ENCODE data around the gene ZNF597. TPM values are rescaled to one million over a fixed set of nuclear protein-coding genes. Genes with fewer than 3 reads are reported as not detected.

The ZNF597 gene, protein sequence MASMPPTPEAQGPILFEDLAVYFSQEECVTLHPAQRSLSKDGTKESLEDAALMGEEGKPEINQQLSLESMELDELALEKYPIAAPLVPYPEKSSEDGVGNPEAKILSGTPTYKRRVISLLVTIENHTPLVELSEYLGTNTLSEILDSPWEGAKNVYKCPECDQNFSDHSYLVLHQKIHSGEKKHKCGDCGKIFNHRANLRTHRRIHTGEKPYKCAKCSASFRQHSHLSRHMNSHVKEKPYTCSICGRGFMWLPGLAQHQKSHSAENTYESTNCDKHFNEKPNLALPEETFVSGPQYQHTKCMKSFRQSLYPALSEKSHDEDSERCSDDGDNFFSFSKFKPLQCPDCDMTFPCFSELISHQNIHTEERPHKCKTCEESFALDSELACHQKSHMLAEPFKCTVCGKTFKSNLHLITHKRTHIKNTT
- polyA plus RNA-seq (2013, experiment 1 of 2), result 1.9 TPM
- 2.2 TPM for polyA plus RNA-seq (2013, experiment 2 of 2)

DNA sequence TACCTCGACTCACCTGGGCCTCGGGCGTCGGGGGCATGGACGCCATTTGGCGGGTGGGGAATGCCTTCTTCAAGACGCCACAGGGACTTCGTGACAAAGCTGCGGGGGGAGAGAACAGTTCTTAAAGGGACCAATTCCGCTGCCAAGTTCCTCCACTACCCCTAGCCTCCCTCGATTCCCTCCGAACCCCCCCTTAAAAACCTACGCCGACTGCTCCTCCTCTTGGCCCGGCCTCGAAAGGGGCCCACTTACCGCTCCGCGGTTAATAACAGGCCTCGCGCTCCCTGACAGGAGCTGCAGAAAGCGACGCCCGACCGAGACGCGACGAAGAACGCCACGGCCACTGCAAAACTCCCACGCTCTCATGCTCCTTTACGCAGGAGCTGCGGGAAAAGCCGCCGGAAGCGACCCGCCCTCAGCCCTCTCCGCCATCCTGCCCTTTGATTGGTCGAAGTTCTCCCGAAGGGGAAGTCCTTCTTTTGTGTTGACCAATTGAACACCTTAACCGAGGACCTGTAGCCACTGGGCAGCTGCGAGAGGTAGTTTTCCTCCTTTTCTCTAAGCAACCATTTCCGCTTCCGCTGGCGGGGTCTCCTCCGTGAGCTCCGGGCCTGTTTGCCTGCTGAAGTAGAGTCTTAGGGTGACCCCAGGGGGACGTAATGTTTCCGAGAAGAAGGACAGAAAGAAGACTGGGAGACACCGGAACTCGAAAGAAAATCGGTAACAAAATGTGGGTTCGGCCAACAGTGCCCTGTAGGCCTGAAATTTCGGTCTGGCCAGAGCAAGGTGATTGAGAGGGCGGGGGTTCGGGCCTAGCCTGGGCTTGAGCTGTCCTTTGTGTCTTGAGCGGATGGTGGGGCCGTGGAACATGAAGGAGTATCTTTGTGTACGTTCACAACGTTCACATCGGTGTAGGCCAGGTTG, at the start of gene ZNF597, which contains the start of gene NAA60:
Gene ZNF597, minus strand, starts transcription at position 397 of the 924 bp plus-strand sequence. Its CDS starts 351 bp downstream, at position 46.
Gene NAA60, plus strand, starts transcription at position 573 of the 924 bp plus-strand sequence. CDS start 32,548 bp downstream, outside the sequence.
- Histone ChIP-seq H3K9me3 (ENCODE audit: control insufficient read depth, low read length) (peaks cover 9% of the 10 kb centered on the region), H3K4me1 (ENCODE audit: control insufficient read depth, insufficient read depth, low read length, poor library complexity, severe bottlenecking) (peaks cover 3% of the 10 kb centered on the region), H3K27ac (ENCODE audit: low read depth, low read length, severe bottlenecking) (peak within 1 kb of the TSS; percentile 85), H3K36me3 (ENCODE audit: control insufficient read depth, insufficient read depth, low read length) (peaks cover 20% of the 10 kb centered on the region), H3K4me3 (ENCODE audit: extremely low read depth, insufficient read depth, low read length, poor library complexity, severe bottlenecking) (peak within 1 kb of the TSS; percentile 64)
- WGBS, 2 experiments (ENCODE audit: insufficient coverage in 2 of 2), result 48 to 49% methylated on average over 46 to 58 of the region's 61 CpGs

- Histone ChIP-seq H3K9me3 (ENCODE audit: control insufficient read depth, low read length) (no peaks in the 10 kb centered on the region), H3K4me3 (ENCODE audit: extremely low read depth, insufficient read depth, low read length, poor library complexity, severe bottlenecking) (no peak overlapping the region), H3K36me3 (ENCODE audit: control insufficient read depth, insufficient read depth, low read length) (peaks cover 6% of the 10 kb centered on the region), H3K4me1 (ENCODE audit: control insufficient read depth, insufficient read depth, low read length, poor library complexity, severe bottlenecking) (no peaks in the 10 kb centered on the region), H3K27ac (ENCODE audit: low read depth, low read length, severe bottlenecking) (no peak overlapping the region)
- WGBS, 2 experiments (ENCODE audit: insufficient coverage in 2 of 2), result 83 to 95% methylated on average over 7 to 8 of the region's 10 CpGs
Observed at GRCh38 chr16:3492356-3492755, 49.1 kb upstream of the ZNF597 start.

DNA sequence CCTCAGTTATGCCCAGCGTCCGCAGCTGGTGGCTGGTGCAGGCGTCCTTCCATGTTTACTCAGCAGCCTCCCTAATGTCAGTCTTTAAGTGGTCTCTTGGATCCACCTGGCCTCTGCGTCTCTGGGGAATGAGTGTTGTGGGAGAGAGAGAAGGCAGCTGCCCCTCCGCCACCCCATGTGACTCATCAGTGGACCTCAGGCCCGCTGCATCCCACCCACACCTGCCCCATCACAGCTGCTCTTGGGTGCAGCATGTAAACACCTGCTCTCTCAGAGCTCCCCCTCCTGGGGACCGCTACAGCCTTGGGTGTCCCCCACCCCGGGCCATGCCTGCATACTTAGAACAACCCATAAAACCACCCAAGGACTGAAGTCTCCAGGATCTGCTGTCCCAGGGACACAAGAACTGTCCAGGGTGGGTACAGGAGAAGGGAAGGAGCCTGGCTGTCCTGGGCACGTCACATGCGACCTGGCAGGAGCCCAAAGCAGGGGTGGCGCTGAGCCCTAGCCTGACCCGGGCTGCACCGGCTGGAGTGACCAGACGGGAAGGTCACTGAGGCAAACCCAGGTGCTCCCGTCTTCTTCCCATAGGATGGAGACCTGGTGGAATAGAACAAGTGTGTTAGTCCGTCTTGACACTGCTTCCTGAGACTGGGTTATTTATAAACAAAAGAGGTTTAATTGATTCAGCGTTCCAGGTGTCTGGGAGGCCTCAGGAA, 47.8 kb upstream of the ZNF597 start:
- 93 to 94% methylated on average over 11 to 12 of the region's 17 CpGs for WGBS, 2 experiments (ENCODE audit: insufficient coverage in 2 of 2)
- Histone ChIP-seq H3K4me3 (ENCODE audit: extremely low read depth, insufficient read depth, low read length, poor library complexity, severe bottlenecking) (no peak overlapping the region), H3K4me1 (ENCODE audit: control insufficient read depth, insufficient read depth, low read length, poor library complexity, severe bottlenecking) (no peaks in the 10 kb centered on the region), H3K36me3 (ENCODE audit: control insufficient read depth, insufficient read depth, low read length) (peaks cover 15% of the 10 kb centered on the region), H3K9me3 (ENCODE audit: control insufficient read depth, low read length) (no peaks in the 10 kb centered on the region), H3K27ac (ENCODE audit: low read depth, low read length, severe bottlenecking) (no peak overlapping the region)

DNA sequence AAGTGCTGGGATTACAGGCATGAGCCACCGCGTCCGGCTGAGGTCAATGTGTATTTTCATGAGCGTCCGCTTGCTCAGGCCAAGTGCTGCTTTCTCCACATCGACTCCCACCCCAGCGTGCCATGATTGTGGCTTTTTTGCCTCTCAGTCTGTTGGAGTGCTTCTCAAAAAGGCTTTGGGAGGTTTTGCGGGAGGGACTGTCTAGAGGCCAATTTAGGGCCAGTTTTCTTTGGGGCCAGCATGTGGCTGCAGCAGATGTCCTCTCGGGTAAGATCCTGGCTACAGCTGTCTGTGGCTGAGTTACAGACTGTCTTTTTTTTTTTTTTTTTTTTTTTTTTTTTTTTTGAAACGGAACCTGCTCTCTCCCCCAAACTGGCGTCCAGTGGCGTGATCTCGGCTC, 45.5 kb upstream of the ZNF597 start:
- H3K9me3 ChIP-seq (ENCODE audit: control insufficient read depth, low read length), result no peaks in the 10 kb centered on the region
- H3K36me3 ChIP-seq (ENCODE audit: control insufficient read depth, insufficient read depth, low read length), result peaks cover 37% of the 10 kb centered on the region
- H3K4me3 ChIP-seq (ENCODE audit: extremely low read depth, insufficient read depth, low read length, poor library complexity, severe bottlenecking), result no peak overlapping the region
- H3K4me1 ChIP-seq (ENCODE audit: control insufficient read depth, insufficient read depth, low read length, poor library complexity, severe bottlenecking), result no peaks in the 10 kb centered on the region
- H3K27ac ChIP-seq (ENCODE audit: low read depth, low read length, severe bottlenecking), result no peak overlapping the region
- WGBS, 2 experiments (ENCODE audit: insufficient coverage in 2 of 2), result 76 to 89% methylated on average over 4 to 6 of the region's 13 CpGs

DNA sequence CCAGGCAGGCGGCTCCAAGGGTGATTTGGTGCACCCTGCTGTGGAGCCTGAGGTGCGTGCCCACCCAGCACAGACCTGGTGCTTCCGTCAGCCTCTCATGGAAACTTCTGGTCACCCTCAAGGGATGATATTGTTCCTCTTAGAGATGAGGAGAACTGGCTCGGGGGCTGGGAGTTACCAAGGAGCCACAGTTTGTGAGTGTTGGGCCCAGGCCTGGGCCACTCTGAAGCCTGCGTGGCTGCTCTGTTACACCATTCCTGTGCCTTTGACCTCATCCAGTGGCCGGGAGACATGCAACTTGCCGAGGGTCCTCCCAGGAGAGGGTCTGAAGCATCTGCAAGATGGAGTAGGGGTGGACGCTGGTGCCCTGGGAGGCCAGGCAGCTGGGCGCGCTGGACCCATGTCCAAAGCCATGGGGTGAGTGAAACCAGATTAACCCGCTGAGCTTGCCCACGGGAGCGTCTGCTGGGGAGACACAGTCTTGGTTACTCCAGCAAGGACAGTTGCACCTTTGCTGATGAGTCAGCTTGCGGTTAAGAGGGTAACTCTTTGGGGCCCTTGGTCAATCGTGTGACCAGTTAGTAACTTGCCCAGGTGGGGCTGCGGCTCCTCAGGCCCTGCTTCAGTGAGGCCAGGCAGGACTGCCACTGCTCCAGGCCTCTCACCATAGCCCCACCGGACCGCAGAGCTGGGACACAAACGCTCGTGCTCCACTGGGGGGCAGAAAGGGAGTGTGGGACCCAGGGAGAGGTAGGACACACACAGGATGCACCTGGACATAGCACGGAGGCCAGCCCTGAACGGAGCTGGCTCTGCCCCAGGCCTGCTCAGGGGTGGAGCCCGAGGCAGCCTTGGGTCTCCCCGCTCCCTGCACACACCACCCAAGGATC, 44.5 kb upstream of the ZNF597 start:
- Histone ChIP-seq H3K27ac (ENCODE audit: low read depth, low read length, severe bottlenecking) (no peak overlapping the region), H3K9me3 (ENCODE audit: control insufficient read depth, low read length) (no peaks in the 10 kb centered on the region), H3K4me3 (ENCODE audit: extremely low read depth, insufficient read depth, low read length, poor library complexity, severe bottlenecking) (no peak overlapping the region), H3K36me3 (ENCODE audit: control insufficient read depth, insufficient read depth, low read length) (peaks cover 47% of the 10 kb centered on the region), H3K4me1 (ENCODE audit: control insufficient read depth, insufficient read depth, low read length, poor library complexity, severe bottlenecking) (no peaks in the 10 kb centered on the region)
- 91 to 96% methylated on average over 20 to 22 of the region's 24 CpGs for WGBS, 2 experiments (ENCODE audit: insufficient coverage in 2 of 2)

DNA sequence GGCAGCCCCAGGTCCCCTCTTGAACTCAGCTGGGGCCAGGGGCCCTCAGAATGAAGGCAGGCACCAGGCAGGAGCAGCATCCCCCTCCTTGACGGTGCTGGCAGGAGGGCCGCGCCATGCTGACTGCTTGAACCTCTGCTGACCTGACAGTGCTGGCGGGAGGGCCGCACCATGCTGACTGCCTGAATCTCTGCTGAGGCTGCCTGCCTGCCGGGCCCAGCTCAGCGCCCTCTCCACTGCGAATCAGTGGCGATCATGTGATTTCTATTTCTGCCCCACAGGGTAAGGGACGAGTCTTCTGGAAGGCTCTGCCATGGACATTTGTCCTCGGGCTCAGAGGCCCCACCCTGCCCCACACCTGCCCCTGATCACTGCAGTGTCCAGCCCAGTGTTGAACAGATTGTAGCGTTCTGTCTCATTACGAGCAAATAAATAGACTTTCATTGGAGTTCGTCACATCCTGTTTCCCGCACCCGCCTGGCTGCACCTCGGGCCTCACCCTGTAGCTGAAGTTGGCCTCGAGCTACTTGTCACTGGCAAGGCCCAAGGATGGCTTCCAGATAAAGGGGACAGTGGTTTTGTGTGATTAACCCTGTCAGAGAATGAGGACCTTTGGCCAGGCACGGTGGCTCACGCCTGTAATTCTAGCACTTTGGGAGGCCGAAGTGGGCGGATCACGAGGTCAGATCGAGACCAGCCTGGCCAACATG, 43.4 kb upstream of the ZNF597 start:
- WGBS, 2 experiments (ENCODE audit: insufficient coverage in 2 of 2), result 95 to 98% methylated on average over 24 of the region's 24 CpGs
- Histone ChIP-seq H3K4me1 (ENCODE audit: control insufficient read depth, insufficient read depth, low read length, poor library complexity, severe bottlenecking) (peaks cover under 1% of the 10 kb centered on the region), H3K4me3 (ENCODE audit: extremely low read depth, insufficient read depth, low read length, poor library complexity, severe bottlenecking) (no peak overlapping the region), H3K36me3 (ENCODE audit: control insufficient read depth, insufficient read depth, low read length) (peaks cover 57% of the 10 kb centered on the region), H3K9me3 (ENCODE audit: control insufficient read depth, low read length) (no peaks in the 10 kb centered on the region), H3K27ac (ENCODE audit: low read depth, low read length, severe bottlenecking) (no peak overlapping the region)

DNA sequence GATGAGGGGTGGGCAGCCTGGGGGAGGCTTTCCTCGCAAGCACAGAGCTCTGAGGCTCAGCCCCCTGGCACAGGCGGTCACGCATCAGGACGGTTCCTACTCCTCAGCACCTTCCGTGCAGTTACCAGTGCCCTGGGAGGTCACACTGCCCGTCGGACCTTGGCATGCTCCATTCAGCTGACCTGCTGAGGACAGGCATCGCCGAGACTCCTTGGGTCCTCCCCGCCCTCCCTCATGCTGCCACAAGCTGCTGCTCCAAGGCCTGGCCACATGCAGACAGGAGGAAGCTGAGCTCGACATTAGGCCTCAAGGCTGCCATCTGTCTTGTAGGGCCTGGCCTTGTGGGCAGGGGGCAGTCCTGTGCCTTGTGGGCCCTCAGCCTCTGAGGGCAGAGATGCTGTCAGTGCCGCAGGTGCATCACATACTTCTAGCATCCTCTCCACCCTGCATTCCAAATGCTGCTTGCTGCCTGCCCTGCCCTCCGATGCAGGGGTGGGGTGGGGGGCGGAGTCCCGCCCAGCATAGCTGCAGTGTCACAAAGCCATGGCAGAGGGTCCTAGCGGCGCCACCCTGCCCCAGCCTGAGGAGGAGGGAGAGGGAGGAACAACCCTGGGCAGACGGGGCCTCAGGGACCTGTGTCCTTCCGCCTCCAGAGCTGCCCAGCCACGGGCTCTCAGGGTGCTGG, 42.7 kb upstream of the ZNF597 start:
- H3K9me3 ChIP-seq (ENCODE audit: control insufficient read depth, low read length), result no peaks in the 10 kb centered on the region
- no peak overlapping the region for H3K4me3 ChIP-seq (ENCODE audit: extremely low read depth, insufficient read depth, low read length, poor library complexity, severe bottlenecking)
- no peak overlapping the region for H3K27ac ChIP-seq (ENCODE audit: low read depth, low read length, severe bottlenecking)
- peaks cover 62% of the 10 kb centered on the region for H3K36me3 ChIP-seq (ENCODE audit: control insufficient read depth, insufficient read depth, low read length)
- 95 to 98% methylated on average over 15 to 18 of the region's 20 CpGs for WGBS, 2 experiments (ENCODE audit: insufficient coverage in 2 of 2)
- peaks cover 5% of the 10 kb centered on the region for H3K4me1 ChIP-seq (ENCODE audit: control insufficient read depth, insufficient read depth, low read length, poor library complexity, severe bottlenecking)

DNA sequence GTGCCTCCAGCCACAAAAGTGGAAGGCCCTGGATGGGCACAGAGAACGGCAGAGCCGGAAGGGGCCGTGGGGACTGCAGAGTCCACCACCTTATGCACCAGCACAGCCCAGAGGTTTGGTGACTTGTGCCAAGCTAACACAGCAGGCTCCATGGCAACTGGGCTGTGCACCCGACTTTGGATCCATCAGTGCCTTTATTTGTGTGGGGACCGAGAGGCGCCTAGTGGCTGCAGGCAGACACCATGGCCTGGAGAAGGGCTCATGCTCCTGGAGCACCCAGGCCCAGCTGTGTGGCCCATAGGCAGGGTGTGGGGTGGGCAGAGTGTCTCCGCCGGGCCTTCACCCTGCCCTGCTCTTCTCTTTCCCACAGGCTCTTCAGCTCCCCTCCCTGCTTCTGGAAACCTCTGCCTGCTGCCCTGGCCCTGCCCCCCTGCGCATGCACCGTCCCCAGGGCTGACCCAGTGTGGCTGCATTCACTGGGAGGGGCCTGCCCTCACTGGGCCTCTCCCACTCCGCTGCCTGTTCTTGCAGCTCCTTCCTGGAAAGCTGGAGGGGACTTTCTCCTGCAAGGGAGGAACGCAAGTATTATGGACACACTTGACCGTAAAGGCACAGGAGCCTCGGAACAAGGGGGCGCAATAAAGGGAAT, 41.9 kb upstream of the ZNF597 start:
- Histone ChIP-seq H3K36me3 (ENCODE audit: control insufficient read depth, insufficient read depth, low read length) (peaks cover 67% of the 10 kb centered on the region), H3K27ac (ENCODE audit: low read depth, low read length, severe bottlenecking) (no peak overlapping the region), H3K4me3 (ENCODE audit: extremely low read depth, insufficient read depth, low read length, poor library complexity, severe bottlenecking) (no peak overlapping the region), H3K9me3 (ENCODE audit: control insufficient read depth, low read length) (no peaks in the 10 kb centered on the region), H3K4me1 (ENCODE audit: control insufficient read depth, insufficient read depth, low read length, poor library complexity, severe bottlenecking) (peaks cover 5% of the 10 kb centered on the region)
- 94 to 98% methylated on average over 13 of the region's 15 CpGs for WGBS, 2 experiments (ENCODE audit: insufficient coverage in 2 of 2)

Data from mesodermal cell (in vitro differentiated cells).